H9 (cell line): ENCODE results near the gene PTPN23. TPM values are rescaled to one million over a fixed set of nuclear protein-coding genes. Genes with fewer than 3 reads are reported as not detected.
"Not testable (repeated sequence)": the region's sequence is repeated elsewhere in the genome, so short reads cannot be mapped to it uniquely, and the experiment has no call there.

Experiments
- DNase-seq: peaks from one replicate; pipeline ENCODE4 v3.0.0-alpha.2; 2017
- H2AFZ ChIP-seq: one replicate; pipeline ENCODE4 v1.6.1; 2013; ENCODE audit warnings: mild to moderate bottlenecking, low read length, control low read depth, moderate library complexity
- H2AK5ac ChIP-seq: 2 replicates; pipeline ENCODE4 v1.6.1; 2013; ENCODE audit warnings: low read length, control low read depth, mixed read lengths; ENCODE audit not compliant: insufficient read length
- H2BK120ac ChIP-seq: one replicate; pipeline ENCODE4 v1.6.1; 2013; ENCODE audit warnings: low read depth, mild to moderate bottlenecking, low read length, control low read depth, inconsistent platforms; ENCODE audit not compliant: poor library complexity, severe bottlenecking
- H2BK12ac ChIP-seq: 2 replicates; pipeline ENCODE4 v1.6.1; 2013; ENCODE audit warnings: low read length, control low read depth, mixed read lengths, low read depth; ENCODE audit not compliant: insufficient read length
- H2BK15ac ChIP-seq: 2 replicates; pipeline ENCODE4 v1.6.1; 2013; ENCODE audit warnings: low read depth, low read length, control low read depth
- H2BK20ac ChIP-seq: one replicate; pipeline ENCODE4 v1.6.1; 2013; ENCODE audit warnings: low read depth, mild to moderate bottlenecking, low read length, control low read depth, inconsistent platforms; ENCODE audit not compliant: poor library complexity, severe bottlenecking
- H2BK5ac ChIP-seq: 2 replicates; pipeline ENCODE4 v1.6.1; 2013; ENCODE audit warnings: low read length, control low read depth, mixed read lengths; ENCODE audit not compliant: insufficient read length
- H3K14ac ChIP-seq: 2 replicates; pipeline ENCODE4 v1.6.1; 2013; ENCODE audit warnings: low read length, control low read depth; ENCODE audit not compliant: insufficient read depth
- H3K18ac ChIP-seq: 2 replicates; pipeline ENCODE4 v1.6.1; 2013; ENCODE audit warnings: low read depth, mild to moderate bottlenecking, mixed read lengths, low read length, control low read depth; ENCODE audit not compliant: insufficient read length
- H3K23ac ChIP-seq: 2 replicates; pipeline ENCODE4 v1.6.1; 2013; ENCODE audit warnings: low read length, control low read depth, mixed read lengths, low read depth; ENCODE audit not compliant: insufficient read length
- H3K23me2 ChIP-seq: 2 replicates; pipeline ENCODE4 v1.6.1; 2013; ENCODE audit warnings: low read depth, mild to moderate bottlenecking, mixed read lengths, low read length, control low read depth; ENCODE audit not compliant: insufficient read length, poor library complexity, severe bottlenecking
- H3K27ac ChIP-seq: 2 replicates; pipeline ENCODE4 v1.5.1; 2013; ENCODE audit warnings: low read length, control low read depth, mixed read lengths, low read depth; ENCODE audit not compliant: insufficient read length
- H3K27me3 ChIP-seq: 2 replicates; pipeline ENCODE4 v1.6.1; 2013; ENCODE audit warnings: low read length, control low read depth, inconsistent platforms; ENCODE audit not compliant: insufficient read depth
- H3K4ac ChIP-seq: 2 replicates; pipeline ENCODE4 v1.6.1; 2013; ENCODE audit warnings: low read depth, mild to moderate bottlenecking, control low read depth, inconsistent platforms, low read length, moderate library complexity
- H3K4me1 ChIP-seq: 2 replicates; pipeline ENCODE4 v1.6.1; 2013; ENCODE audit warnings: low read length, control low read depth, inconsistent platforms; ENCODE audit not compliant: insufficient read depth
- H3K4me2 ChIP-seq: 2 replicates; pipeline ENCODE4 v1.6.1; 2013; ENCODE audit warnings: low read length, control low read depth, mixed read lengths; ENCODE audit not compliant: insufficient read length, insufficient read depth
- H3K56ac ChIP-seq: 2 replicates; pipeline ENCODE4 v1.6.1; 2013; ENCODE audit warnings: low read depth, mild to moderate bottlenecking, mixed read lengths, low read length, control low read depth; ENCODE audit not compliant: insufficient read length
- H3K79me1 ChIP-seq: 2 replicates; pipeline ENCODE4 v1.6.1; 2013; ENCODE audit warnings: low read depth, mild to moderate bottlenecking, moderate library complexity, low read length, control low read depth, inconsistent platforms; ENCODE audit not compliant: insufficient read depth, poor library complexity, severe bottlenecking
- H3K79me2 ChIP-seq: 2 replicates; pipeline ENCODE4 v1.6.1; 2013; ENCODE audit warnings: low read length, control low read depth, inconsistent platforms; ENCODE audit not compliant: insufficient read depth
- H3K9ac ChIP-seq: 2 replicates; pipeline ENCODE4 v1.6.1; 2013; ENCODE audit warnings: low read length, control low read depth, mixed read lengths; ENCODE audit not compliant: insufficient read length; ENCODE audit errors: extremely low read depth
- H3K9me3 ChIP-seq: one replicate; pipeline ENCODE4 v1.6.1; 2013; ENCODE audit warnings: low read depth, low read length, inconsistent platforms; ENCODE audit not compliant: control insufficient read depth
- H3T11ph ChIP-seq: one replicate; pipeline ENCODE4 v1.6.1; 2013; ENCODE audit warnings: mild to moderate bottlenecking, low read length, control low read depth, inconsistent platforms
- H4K20me1 ChIP-seq: one replicate; pipeline ENCODE4 v1.6.1; 2013; ENCODE audit not compliant: control insufficient read depth, insufficient read length, insufficient read depth
- H4K5ac ChIP-seq: 2 replicates; pipeline ENCODE4 v1.6.1; 2013; ENCODE audit warnings: low read depth, mild to moderate bottlenecking, mixed read lengths, low read length, control low read depth; ENCODE audit not compliant: insufficient read length
- H4K8ac ChIP-seq: replicated peaks from 2 replicates; pipeline ENCODE4 v1.6.1; 2013; ENCODE audit warnings: low read length, control low read depth, mixed read lengths, low read depth; ENCODE audit not compliant: insufficient read length
- H4K91ac ChIP-seq: 2 replicates; pipeline ENCODE4 v1.6.1; 2013; ENCODE audit warnings: low read depth, mild to moderate bottlenecking, moderate library complexity, mixed read lengths, low read length, control low read depth; ENCODE audit not compliant: insufficient read length
- H3K27ac Mint-ChIP-seq, 3 experiments: 2 replicates in 2 of 3; 3 replicates in 1 of 3; pipeline ENCODE4 v1.8.0; 2020 to 2021; ENCODE audit warnings: mixed read lengths in 3 of 3, mild to moderate bottlenecking in 1 of 3, moderate library complexity in 1 of 3
- H3K27me3 Mint-ChIP-seq: 2 replicates; pipeline ENCODE4 v1.8.0; 2021; ENCODE audit warnings: low read depth, mild to moderate bottlenecking, moderate library complexity, mixed read lengths
- H3K36me3 Mint-ChIP-seq, 3 experiments: 2 replicates in 2 of 3; 3 replicates in 1 of 3; pipeline ENCODE4 v1.8.0; 2020 to 2021; ENCODE audit warnings: low read depth in 3 of 3, mixed read lengths in 3 of 3; ENCODE audit not compliant: insufficient read depth in 1 of 3
- H3K4me1 Mint-ChIP-seq, 2 experiments: 2 replicates each; pipeline ENCODE4 v1.8.0; 2020; ENCODE audit warnings: mixed read lengths in 2 of 2
- H3K4me3 Mint-ChIP-seq, 2 experiments: 2 replicates in 1 of 2; 3 replicates in 1 of 2; pipeline ENCODE4 v1.8.0; 2020 to 2021; ENCODE audit warnings: mild to moderate bottlenecking in 2 of 2, mixed read lengths in 2 of 2, moderate library complexity in 1 of 2
- H3K9me3 Mint-ChIP-seq, 2 experiments: 2 replicates in 1 of 2; 3 replicates in 1 of 2; pipeline ENCODE4 v1.8.0; 2020; ENCODE audit warnings: mild to moderate bottlenecking in 2 of 2, mixed read lengths in 2 of 2, moderate library complexity in 1 of 2
- WGBS: extraction: QIAGEN DNeasy Blood & Tissue Kit; methylation state at CpG from one replicate; pipeline ENCODE4 v1.1.7; 2013; ENCODE audit warnings: missing lambda C conversion rate, low lambda C conversion rate, mixed read lengths; ENCODE audit not compliant: insufficient read length; ENCODE audit errors: extremely low coverage; 5-methylcytosine and 5-hydroxymethylcytosine counted together
- total RNA-seq: library from RNA; stranded (reverse); gene quantifications from 2 replicates; pipeline ENCODE4 v1.2.1, GENCODE V29; 2021
- TF ChIP-seq, protein P1 (sequence below): fragments of 200-600 bp; sonication (generic); conservative IDR thresholded peaks from 3 replicates; pipeline ENCODE4 v1.8.0; 2021; ENCODE audit warnings: antibody characterized with exemption, mild to moderate bottlenecking

PTPN23 gene
- total RNA-seq, 1 experiment from 2014 or later = 42.2 TPM

DNA sequence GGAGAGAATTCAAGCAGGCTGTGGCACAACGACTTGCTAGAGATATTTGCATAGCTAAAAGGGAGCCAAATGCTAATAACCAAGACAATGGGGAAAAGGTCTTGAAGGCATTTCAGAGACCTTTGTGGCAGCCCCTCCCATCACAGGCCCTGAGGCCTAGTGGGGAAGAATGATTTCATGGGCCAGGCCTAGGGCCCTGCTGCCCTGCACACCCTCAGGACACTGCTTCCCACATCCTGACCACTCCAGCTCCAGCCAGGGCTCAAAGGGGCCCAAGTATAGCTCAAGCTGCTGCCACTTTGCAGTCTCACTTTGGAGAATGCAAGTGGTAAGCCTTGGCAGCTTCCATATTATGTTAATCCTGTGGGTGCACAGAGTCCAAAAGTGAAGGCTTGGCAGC lies 21.5 kb upstream of the PTPN23 start:
- Histone ChIP-seq H4K91ac (no peak overlapping the region), H2BK120ac (no peak overlapping the region), H3K9ac (no peak overlapping the region), H3K4me1 (no peaks in the 10 kb centered on the region), H3K56ac (no peak overlapping the region), H3K9me3 (peaks cover 11% of the 10 kb centered on the region), H3K18ac (no peak overlapping the region), H3K23me2 (no peaks in the 10 kb centered on the region), H2BK12ac (no peak overlapping the region), H4K5ac (no peak overlapping the region), H4K20me1 (no peaks in the 10 kb centered on the region), H3K79me2 (no peaks in the 10 kb centered on the region), H3K4ac (no peak overlapping the region), H3K79me1 (no peaks in the 10 kb centered on the region), H3K23ac (no peak overlapping the region), H2BK15ac (no peak overlapping the region), H2BK5ac (no peak overlapping the region), H3K4me2 (no peak overlapping the region), H2AK5ac (no peak overlapping the region), H3K27me3 (no peaks in the 10 kb centered on the region), H3K27ac (no peak overlapping the region), H3K14ac (no peak overlapping the region), H3T11ph (no peak overlapping the region), H4K8ac (no peak overlapping the region), H2AFZ (no peak overlapping the region), H2BK20ac (no peak overlapping the region)
- TF ChIP-seq, protein P1, sequence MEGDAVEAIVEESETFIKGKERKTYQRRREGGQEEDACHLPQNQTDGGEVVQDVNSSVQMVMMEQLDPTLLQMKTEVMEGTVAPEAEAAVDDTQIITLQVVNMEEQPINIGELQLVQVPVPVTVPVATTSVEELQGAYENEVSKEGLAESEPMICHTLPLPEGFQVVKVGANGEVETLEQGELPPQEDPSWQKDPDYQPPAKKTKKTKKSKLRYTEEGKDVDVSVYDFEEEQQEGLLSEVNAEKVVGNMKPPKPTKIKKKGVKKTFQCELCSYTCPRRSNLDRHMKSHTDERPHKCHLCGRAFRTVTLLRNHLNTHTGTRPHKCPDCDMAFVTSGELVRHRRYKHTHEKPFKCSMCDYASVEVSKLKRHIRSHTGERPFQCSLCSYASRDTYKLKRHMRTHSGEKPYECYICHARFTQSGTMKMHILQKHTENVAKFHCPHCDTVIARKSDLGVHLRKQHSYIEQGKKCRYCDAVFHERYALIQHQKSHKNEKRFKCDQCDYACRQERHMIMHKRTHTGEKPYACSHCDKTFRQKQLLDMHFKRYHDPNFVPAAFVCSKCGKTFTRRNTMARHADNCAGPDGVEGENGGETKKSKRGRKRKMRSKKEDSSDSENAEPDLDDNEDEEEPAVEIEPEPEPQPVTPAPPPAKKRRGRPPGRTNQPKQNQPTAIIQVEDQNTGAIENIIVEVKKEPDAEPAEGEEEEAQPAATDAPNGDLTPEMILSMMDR = no peak
- peak overlapping the region in 1 of 3 experiments; percentile 47; a peak in 2 of 7 replicates for H3K27ac Mint-ChIP-seq
- H3K36me3 Mint-ChIP-seq = peaks cover 22 to 29% (median 28%) of the 10 kb centered on the region in 3 experiments
- H3K27me3 Mint-ChIP-seq = no peaks in the 10 kb centered on the region; the same call in 1 of the 2 replicates
- H3K9me3 Mint-ChIP-seq = peaks cover 30 to 32% of the 10 kb centered on the region in 2 experiments
- peak; percentile 53 for DNase-seq
- H3K4me3 Mint-ChIP-seq = no peak overlapping the region
- no CpG with 5 or more reads among the region's 1 CpG for WGBS
- H3K4me1 Mint-ChIP-seq = peaks cover 0 to 8% of the 10 kb centered on the region in 2 experiments; a peak in 2 of 4 replicates

DNA sequence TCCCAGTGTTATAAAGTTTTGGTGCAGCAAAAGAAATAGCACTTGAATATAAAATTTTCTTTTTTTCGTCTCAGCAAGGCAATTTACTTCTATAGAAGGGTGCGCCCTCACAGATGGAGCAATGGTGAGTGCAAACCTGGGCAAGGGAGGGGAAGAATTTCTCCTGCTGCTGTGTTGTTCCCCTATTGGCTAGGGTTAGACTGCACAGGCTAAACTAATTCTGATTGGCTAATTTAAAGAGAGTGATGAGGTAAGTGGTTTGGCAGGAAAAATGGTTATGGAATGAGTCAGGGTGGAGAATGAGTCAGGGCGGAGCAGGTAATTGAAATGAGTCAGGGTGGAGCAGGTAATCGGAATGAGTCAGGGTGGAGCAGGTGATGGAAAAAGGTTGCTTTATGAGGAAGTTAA lies 20.7 kb upstream of the PTPN23 start:
- Mint-ChIP-seq H3K9me3 (peaks cover 30 to 32% of the 10 kb centered on the region in 2 experiments), H3K36me3 (peaks cover 22 to 29% (median 28%) of the 10 kb centered on the region in 3 experiments)
- H3K9me3 ChIP-seq = peaks cover 11% of the 10 kb centered on the region
- not testable (repeated sequence) for H3K4me2 ChIP-seq, H2BK120ac ChIP-seq, H3K9ac ChIP-seq, H3K27me3 ChIP-seq, H3K27ac Mint-ChIP-seq, H3K4ac ChIP-seq, H4K8ac ChIP-seq, H2BK20ac ChIP-seq, H3K23ac ChIP-seq, H2BK15ac ChIP-seq, H3K27me3 Mint-ChIP-seq, H2AFZ ChIP-seq, H4K20me1 ChIP-seq, H3K18ac ChIP-seq, H3K4me3 Mint-ChIP-seq, H3K79me1 ChIP-seq, H3K23me2 ChIP-seq, H3K27ac ChIP-seq, H2BK5ac ChIP-seq, H3K4me1 ChIP-seq, H3T11ph ChIP-seq, H2BK12ac ChIP-seq, H3K79me2 ChIP-seq, H3K56ac ChIP-seq, H4K91ac ChIP-seq, H3K14ac ChIP-seq, H3K4me1 Mint-ChIP-seq, H2AK5ac ChIP-seq, H4K5ac ChIP-seq, DNase-seq
- WGBS = no CpG with 5 or more reads among the region's 4 CpGs
